Measurements from ENCODE around the gene ALAS1.
A peak's percentile ranks its signal among the peaks of the same experiment; 100 is the strongest.

Gene ALAS1

DNA sequence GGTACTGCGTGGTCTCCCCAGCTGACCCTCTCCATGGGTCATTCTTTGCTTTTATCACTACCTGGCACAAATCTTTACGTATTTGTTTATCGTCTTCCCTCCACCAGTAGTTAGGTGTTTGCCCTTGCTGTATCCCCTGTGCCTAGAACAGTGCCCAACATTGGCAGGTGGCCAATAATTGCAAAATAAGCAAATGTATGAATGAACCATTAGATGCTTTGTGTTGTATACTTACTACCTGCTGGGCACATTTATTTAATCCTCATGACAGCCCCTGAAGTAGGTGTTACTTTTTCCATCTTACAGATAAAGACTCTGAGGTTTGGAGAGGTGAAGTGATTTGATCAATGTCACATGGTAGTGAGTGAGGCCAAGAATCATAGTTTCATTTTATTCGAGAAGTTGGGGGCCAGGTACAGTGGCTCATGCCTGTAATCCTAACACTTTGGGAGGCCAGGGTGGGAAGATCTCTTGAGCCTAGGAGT is 43.0 kb downstream of the ALAS1 start:
- TF ChIP-seq CTCF (IDR thresholded peaks at IDR 0.05): no peak
- Histone ChIP-seq H3K4me3 (no peak overlapping the region), H3K27ac (peak overlapping the region in 1 of 2 donors; percentile 97)
- no peak for DNase-seq (ENCODE audit: low spot score)

DNA sequence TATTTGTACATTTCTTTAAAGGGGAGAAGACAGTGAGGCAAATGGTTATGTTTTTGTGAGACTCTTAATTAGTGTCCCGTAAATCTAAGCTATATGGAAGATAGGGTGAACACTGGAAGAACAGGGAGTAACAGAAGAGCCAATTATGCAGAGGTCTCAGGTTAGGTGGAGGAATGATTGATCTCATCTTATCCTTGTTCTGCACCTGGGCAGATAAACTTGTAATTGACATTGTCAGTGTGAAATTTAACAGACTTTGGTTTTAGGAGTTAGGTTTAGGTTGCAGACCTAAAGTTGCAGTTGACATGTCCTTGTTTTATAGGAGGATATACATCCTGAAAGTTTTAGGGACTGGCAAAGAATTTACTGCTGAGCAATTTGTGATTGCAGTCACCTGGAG is 44.1 kb downstream of the ALAS1 start:
- Histone ChIP-seq H3K4me3 (no peak overlapping the region), H3K27ac (no peak overlapping the region)
- DNase-seq (ENCODE audit: low spot score): no peak
- no peak for TF ChIP-seq CTCF (IDR thresholded peaks at IDR 0.05)

GRCh38 chr3:52243791-52244628 is 46.0 kb downstream of the ALAS1 start:
- no peak for DNase-seq (ENCODE audit: low spot score)
- no peak for TF ChIP-seq CTCF (IDR thresholded peaks at IDR 0.05)
- Histone ChIP-seq H3K4me3 (peak overlapping the region; percentile 86), H3K27ac (peak overlapping the region in 1 of 2 donors; percentile 96)

GRCh38 chr3:52245322-52246263 is 47.6 kb downstream of the ALAS1 start, which contains the start of gene PPM1M:
Gene PPM1M (plus strand): TSS chr3:52245759. CDS start chr3:52245825, 66 bp downstream.
- peak; percentile 80 for DNase-seq (ENCODE audit: low spot score)
- Histone ChIP-seq H3K4me3 (peak within 1 kb of the TSS; percentile 86), H3K27ac (peak within 1 kb of the TSS; percentile 79 to 96)
- TF ChIP-seq CTCF (IDR thresholded peaks at IDR 0.05): no peak

DNA sequence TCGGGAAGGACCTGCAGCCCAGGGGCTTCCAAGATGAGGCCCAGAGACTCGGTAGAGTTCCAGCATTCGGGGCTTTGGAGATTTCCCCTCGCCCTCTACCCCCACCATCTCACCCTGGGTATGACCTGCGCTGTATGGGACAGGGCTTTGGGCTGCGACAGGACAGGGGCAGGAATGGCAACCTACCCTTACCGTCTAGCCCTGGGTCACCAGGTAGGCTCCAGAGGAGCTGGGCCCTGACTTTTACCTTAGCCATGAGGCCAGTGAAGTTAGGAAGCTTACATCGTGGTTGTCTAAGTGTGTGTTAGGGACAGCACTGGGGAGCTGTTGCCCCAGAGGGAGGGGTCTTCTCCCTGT is 48.3 kb downstream of the ALAS1 start:
- peak overlapping the region; percentile 86 for H3K4me3 ChIP-seq
- peak overlapping the region; percentile 79 to 96 for H3K27ac ChIP-seq
- no peak for DNase-seq (ENCODE audit: low spot score)
- no peak for TF ChIP-seq CTCF (IDR thresholded peaks at IDR 0.05)

DNA sequence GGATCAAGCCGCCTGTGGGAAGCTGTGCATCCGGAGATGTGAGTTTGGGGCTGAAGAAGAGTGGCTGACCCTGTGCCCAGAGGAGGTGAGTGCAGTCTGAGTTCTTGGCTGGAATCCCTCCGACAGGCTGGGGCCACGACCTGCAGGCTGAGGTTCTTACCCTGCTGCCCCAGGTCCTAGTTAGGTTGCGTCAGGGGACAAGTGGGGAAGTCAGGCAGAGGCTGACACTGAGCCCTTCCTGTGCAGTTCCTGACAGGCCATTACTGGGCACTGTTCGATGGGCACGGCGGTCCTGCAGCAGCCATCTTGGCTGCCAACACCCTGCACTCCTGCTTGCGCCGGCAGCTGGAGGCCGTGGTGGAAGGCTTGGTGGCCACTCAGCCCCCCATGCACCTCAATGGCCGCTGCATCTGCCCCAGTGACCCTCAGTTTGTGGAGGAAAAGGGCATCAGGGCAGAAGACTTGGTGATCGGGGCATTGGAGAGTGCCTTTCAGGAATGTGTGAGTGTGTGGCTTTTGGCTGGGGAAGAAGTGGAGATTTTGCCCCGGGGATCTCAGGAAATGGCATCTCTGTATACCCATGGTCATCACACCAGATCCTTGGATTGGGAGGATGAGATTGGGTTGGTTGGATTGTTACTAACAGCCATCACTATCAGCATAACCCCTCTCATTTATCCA is 48.9 kb downstream of the ALAS1 start:
- H3K27ac ChIP-seq: peak overlapping the region; percentile 79 to 96
- H3K4me3 ChIP-seq: peak overlapping the region; percentile 86
- no peak for DNase-seq (ENCODE audit: low spot score)
- no peak for TF ChIP-seq CTCF (IDR thresholded peaks at IDR 0.05)

Data from coronary artery (tissue), 2 donors.